KMS-11 (cell line): ENCODE results near the gene GPR61.

Source experiments
- H2AFZ ChIP-seq: fragments of 200-600 bp; sonication (generic); 2 replicates; pipeline ENCODE4 v1.6.1; 2016; ENCODE audit warnings: antibody characterized with exemption, mixed run types, low read depth
- H3K27ac ChIP-seq: fragments of 200-600 bp; sonication (generic); 2 replicates; pipeline ENCODE4 v1.6.1; 2016; ENCODE audit warnings: mild to moderate bottlenecking, mixed run types
- H3K27me3 ChIP-seq: fragments of 200-600 bp; sonication (generic); 2 replicates; pipeline ENCODE4 v1.6.1; 2017; ENCODE audit warnings: mild to moderate bottlenecking, low read depth, mixed run types, moderate library complexity; ENCODE audit not compliant: insufficient read depth
- H3K36me3 ChIP-seq: fragments of 200-600 bp; sonication (generic); 2 replicates; pipeline ENCODE4 v1.6.1; 2017; ENCODE audit warnings: mild to moderate bottlenecking, mixed run types; ENCODE audit not compliant: insufficient read depth
- H3K4me1 ChIP-seq: fragments of 200-600 bp; sonication (generic); 2 replicates; pipeline ENCODE4 v1.6.1; 2016; ENCODE audit warnings: mild to moderate bottlenecking, low read depth, mixed run types; ENCODE audit not compliant: poor library complexity, severe bottlenecking
- H3K4me2 ChIP-seq: fragments of 200-600 bp; sonication (generic); 2 replicates; pipeline ENCODE4 v1.7.0; 2016; ENCODE audit warnings: mild to moderate bottlenecking, mixed run types
- H3K4me3 ChIP-seq: fragments of 200-600 bp; sonication (generic); IDR thresholded peaks from 2 replicates; pipeline ENCODE4 v1.6.1; 2017; ENCODE audit warnings: low read depth, low read length, mixed read lengths; ENCODE audit not compliant: insufficient read depth
- H3K79me2 ChIP-seq: fragments of 200-600 bp; sonication (generic); 2 replicates; pipeline ENCODE4 v1.6.1; 2016; ENCODE audit warnings: low read depth, mixed run types; ENCODE audit not compliant: insufficient read depth
- H3K9ac ChIP-seq: fragments of 200-600 bp; sonication (generic); 2 replicates; pipeline ENCODE4 v1.6.1; 2016; ENCODE audit warnings: mild to moderate bottlenecking, mixed run types
- H4K20me1 ChIP-seq: fragments of 200-600 bp; sonication (generic); 2 replicates; pipeline ENCODE4 v1.6.1; 2016; ENCODE audit warnings: mild to moderate bottlenecking, mixed run types; ENCODE audit not compliant: insufficient read depth
- TF ChIP-seq, protein P1 (sequence below): fragments of 200-600 bp; sonication (generic); conservative IDR thresholded peaks from 2 replicates; pipeline ENCODE4 v1.6.1; 2017; ENCODE audit warnings: low read depth, mild to moderate bottlenecking, antibody characterized with exemption, low read length, moderate library complexity, mixed read lengths

The GPR61 gene

GRCh38 chr1:109504974-109505373 lies 34.7 kb upstream of the GPR61 start:
- TF ChIP-seq, protein P1, sequence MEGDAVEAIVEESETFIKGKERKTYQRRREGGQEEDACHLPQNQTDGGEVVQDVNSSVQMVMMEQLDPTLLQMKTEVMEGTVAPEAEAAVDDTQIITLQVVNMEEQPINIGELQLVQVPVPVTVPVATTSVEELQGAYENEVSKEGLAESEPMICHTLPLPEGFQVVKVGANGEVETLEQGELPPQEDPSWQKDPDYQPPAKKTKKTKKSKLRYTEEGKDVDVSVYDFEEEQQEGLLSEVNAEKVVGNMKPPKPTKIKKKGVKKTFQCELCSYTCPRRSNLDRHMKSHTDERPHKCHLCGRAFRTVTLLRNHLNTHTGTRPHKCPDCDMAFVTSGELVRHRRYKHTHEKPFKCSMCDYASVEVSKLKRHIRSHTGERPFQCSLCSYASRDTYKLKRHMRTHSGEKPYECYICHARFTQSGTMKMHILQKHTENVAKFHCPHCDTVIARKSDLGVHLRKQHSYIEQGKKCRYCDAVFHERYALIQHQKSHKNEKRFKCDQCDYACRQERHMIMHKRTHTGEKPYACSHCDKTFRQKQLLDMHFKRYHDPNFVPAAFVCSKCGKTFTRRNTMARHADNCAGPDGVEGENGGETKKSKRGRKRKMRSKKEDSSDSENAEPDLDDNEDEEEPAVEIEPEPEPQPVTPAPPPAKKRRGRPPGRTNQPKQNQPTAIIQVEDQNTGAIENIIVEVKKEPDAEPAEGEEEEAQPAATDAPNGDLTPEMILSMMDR = no peak
- H3K36me3 ChIP-seq = no peaks in the 10 kb centered on the region
- no peak overlapping the region for H3K27ac ChIP-seq
- H3K79me2 ChIP-seq = no peaks in the 10 kb centered on the region
- H4K20me1 ChIP-seq = no peaks in the 10 kb centered on the region
- no peak overlapping the region for H2AFZ ChIP-seq
- no peak overlapping the region for H3K4me2 ChIP-seq
- H3K4me3 ChIP-seq = no peak overlapping the region
- no peak overlapping the region for H3K9ac ChIP-seq
- H3K4me1 ChIP-seq = peaks cover 2% of the 10 kb centered on the region
- no peaks in the 10 kb centered on the region; the same call in 1 of the 2 replicates for H3K27me3 ChIP-seq

DNA sequence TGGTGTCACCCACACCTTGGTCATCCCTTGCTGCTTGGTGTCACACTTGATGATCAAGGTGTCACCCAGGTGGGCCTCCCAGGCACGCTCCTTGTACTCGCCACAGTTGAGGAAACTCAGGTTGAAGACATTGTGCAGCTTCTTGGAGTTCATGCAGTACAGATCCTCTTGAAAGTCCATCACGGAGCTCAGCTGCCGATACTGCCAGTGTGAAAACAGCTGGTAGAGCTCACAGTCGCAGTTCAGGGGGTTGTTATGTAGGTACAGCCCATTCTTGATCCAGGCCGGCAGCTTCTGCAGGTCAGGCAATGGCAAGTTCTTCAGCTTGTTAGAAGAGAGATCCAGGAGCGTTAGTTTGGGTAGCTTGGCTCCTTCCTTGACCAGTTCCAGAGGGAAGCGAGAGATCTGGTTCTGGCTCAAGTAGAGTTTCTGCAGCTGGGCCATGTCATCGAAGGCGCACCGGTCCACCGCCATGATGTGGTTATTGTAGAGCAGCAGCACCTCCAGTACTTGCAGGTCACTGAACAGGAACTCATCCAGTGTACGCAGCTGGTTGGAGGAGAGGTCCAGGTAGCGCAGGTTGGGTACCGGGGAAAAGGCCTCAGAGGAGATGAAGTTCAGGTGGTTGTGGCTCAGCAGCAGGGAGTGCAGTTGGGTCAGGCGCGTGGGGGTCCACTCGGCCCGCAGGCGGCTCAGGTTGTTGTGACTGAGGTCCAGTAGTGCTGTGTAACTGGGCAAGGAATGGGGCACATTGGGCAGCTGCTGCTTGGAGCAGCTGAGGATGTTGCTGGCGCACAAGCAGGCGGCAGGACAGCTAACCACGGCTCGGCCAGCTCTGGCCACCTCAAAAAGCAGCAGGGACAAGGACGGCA lies 31.4 kb upstream of the GPR61 start:
- Histone ChIP-seq H3K4me2 (no peak overlapping the region), H2AFZ (no peak overlapping the region), H3K4me1 (peaks cover 7% of the 10 kb centered on the region), H3K27ac (no peak overlapping the region), H3K27me3 (no peaks in the 10 kb centered on the region; the same call in 1 of the 2 replicates), H3K9ac (no peak overlapping the region), H3K36me3 (no peaks in the 10 kb centered on the region), H4K20me1 (no peaks in the 10 kb centered on the region), H3K4me3 (no peak overlapping the region), H3K79me2 (no peaks in the 10 kb centered on the region)
- TF ChIP-seq, protein P1 = no peak

- Histone ChIP-seq H4K20me1 (no peaks in the 10 kb centered on the region), H3K27me3 (no peaks in the 10 kb centered on the region; the same call in 1 of the 2 replicates), H3K4me1 (peaks cover 7% of the 10 kb centered on the region), H2AFZ (peak overlapping the region; percentile 98; the same call in 1 of the 2 replicates), H3K27ac (no peak overlapping the region), H3K36me3 (no peaks in the 10 kb centered on the region), H3K4me3 (no peak overlapping the region), H3K79me2 (no peaks in the 10 kb centered on the region), H3K4me2 (peak overlapping the region; percentile 30), H3K9ac (no peak overlapping the region; the same call in 1 of the 2 replicates)
- TF ChIP-seq, protein P1 = no peak
Observed at GRCh38 chr1:109508873-109509175, 30.8 kb upstream of the GPR61 start.

DNA sequence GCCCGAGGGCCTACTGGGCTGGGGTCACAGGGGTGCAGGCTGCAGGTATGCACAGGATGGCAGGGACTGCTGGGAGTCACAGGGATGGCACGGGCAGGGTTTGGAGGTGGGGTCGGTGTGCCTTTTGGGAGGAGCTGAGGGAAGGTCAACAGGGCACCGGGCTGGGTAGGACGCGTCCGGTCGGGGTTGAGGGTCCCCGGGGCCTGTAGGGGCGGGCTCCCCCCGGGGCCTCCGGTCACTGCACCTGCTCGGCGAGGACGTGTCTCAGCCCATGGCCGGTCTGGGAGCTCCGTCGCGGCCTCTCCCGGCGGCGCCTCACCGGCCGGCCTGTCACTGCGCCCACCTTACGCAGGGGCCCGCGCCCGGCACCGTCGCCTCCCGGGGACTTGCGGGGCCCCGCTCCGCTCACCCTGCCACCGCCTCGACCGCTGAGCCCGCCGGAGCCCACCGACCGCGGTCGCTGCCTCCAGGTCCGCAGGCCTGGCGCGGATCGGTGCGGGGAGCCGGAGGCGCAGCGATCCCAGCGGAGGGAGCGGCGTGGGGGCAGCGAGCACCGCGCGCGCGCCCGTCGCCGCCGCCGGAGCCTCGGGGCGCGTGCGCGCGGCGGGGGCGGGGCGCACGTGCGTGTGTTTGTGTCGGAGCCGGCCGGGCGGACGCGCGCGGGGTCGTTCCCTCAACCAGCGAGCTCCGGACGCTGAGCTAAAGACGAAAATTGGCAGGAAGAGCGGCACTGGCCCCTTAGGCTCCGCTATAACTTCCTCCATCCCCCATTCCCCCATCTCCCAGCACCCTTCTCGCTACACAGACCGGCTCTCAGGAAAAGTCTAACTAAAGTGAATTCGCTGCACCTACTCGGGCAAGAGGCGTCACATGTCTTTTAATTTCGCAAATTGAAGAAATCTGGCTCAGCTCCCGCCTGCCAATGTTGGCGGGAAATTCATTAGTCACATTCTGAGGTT lies 30.2 kb upstream of the GPR61 start, which contains the start of gene AMIGO1:
TSS of gene AMIGO1 (minus strand) at position 552 of the 959 bp plus-strand sequence. CDS start 815 bp downstream, outside the sequence.
- no peaks in the 10 kb centered on the region for H3K79me2 ChIP-seq
- no peak within 1 kb of the TSS for H3K27ac ChIP-seq
- H3K27me3 ChIP-seq = no peaks in the 10 kb centered on the region; the same call in 1 of the 2 replicates
- H3K4me1 ChIP-seq = peaks cover 7% of the 10 kb centered on the region
- peak within 1 kb of the TSS; percentile 96 for H3K4me3 ChIP-seq
- peak within 1 kb of the TSS; percentile 98 for H2AFZ ChIP-seq
- H4K20me1 ChIP-seq = no peaks in the 10 kb centered on the region
- H3K4me2 ChIP-seq = peak within 1 kb of the TSS; percentile 93
- no peaks in the 10 kb centered on the region for H3K36me3 ChIP-seq
- H3K9ac ChIP-seq = peak within 1 kb of the TSS; percentile 47; the same call in 1 of the 2 replicates
- TF ChIP-seq, protein P1 = no peak
